Activated T-cell treated with anti-CD3 and anti-CD28 coated beads, Interleukin-2, amount 50 U/mL, for 72 hours (primary cell): Measurements from ENCODE around the gene BTLA. TPM values are rescaled to one million over a fixed set of nuclear protein-coding genes. Genes with fewer than 3 reads are reported as not detected.
"Not testable (repeated sequence)": the region's sequence is repeated elsewhere in the genome, so short reads cannot be mapped to it uniquely, and the experiment has no call there.

Experiments
- ATAC-seq, 2 donors: fragments of 150-1000 bp; cut with Tn5 transposase; replicated peaks in 1 of 2; 2 replicates each; pipeline ENCODE4 v1.10.0; 2021; ENCODE audit warnings: moderate library complexity in 2 of 2, mild to moderate bottlenecking in 1 of 2
- DNase-seq, 2 donors: peaks; one replicate each; pipeline ENCODE4 v3.0.0; 2021 to 2022; ENCODE audit warnings: mixed read lengths in 1 of 2
- H3K27ac Mint-ChIP-seq: one replicate; pipeline ENCODE4 v1.8.0; 2022; ENCODE audit warnings: mild to moderate bottlenecking, moderate library complexity, mixed read lengths
- H3K27me3 Mint-ChIP-seq: one replicate; pipeline ENCODE4 v1.8.0; 2022; ENCODE audit warnings: low read depth, mixed read lengths
- H3K36me3 Mint-ChIP-seq, 2 donors: one replicate each; pipeline ENCODE4 v1.8.0; 2022; ENCODE audit warnings: mixed read lengths in 2 of 2, mild to moderate bottlenecking in 1 of 2; ENCODE audit not compliant: insufficient read depth in 2 of 2
- H3K4me1 Mint-ChIP-seq: one replicate; pipeline ENCODE4 v1.8.0; 2022; ENCODE audit warnings: low read depth, mixed read lengths
- H3K4me3 Mint-ChIP-seq, 2 donors: one replicate each; pipeline ENCODE4 v1.8.0; 2022; ENCODE audit warnings: mild to moderate bottlenecking in 2 of 2, mixed read lengths in 2 of 2, moderate library complexity in 2 of 2
- H3K9me3 Mint-ChIP-seq, 2 donors: one replicate each; pipeline ENCODE4 v1.8.0; 2022; ENCODE audit warnings: mixed read lengths in 2 of 2
- total RNA-seq, 2 donors: library from RNA; stranded (reverse); gene quantifications; one replicate each; pipeline ENCODE4 v1.2.3, GENCODE V29; 2022

The BTLA gene, protein sequence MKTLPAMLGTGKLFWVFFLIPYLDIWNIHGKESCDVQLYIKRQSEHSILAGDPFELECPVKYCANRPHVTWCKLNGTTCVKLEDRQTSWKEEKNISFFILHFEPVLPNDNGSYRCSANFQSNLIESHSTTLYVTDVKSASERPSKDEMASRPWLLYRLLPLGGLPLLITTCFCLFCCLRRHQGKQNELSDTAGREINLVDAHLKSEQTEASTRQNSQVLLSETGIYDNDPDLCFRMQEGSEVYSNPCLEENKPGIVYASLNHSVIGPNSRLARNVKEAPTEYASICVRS
- total RNA-seq = 10 to 100 TPM; 17.5 to 21.3 TPM

DNA sequence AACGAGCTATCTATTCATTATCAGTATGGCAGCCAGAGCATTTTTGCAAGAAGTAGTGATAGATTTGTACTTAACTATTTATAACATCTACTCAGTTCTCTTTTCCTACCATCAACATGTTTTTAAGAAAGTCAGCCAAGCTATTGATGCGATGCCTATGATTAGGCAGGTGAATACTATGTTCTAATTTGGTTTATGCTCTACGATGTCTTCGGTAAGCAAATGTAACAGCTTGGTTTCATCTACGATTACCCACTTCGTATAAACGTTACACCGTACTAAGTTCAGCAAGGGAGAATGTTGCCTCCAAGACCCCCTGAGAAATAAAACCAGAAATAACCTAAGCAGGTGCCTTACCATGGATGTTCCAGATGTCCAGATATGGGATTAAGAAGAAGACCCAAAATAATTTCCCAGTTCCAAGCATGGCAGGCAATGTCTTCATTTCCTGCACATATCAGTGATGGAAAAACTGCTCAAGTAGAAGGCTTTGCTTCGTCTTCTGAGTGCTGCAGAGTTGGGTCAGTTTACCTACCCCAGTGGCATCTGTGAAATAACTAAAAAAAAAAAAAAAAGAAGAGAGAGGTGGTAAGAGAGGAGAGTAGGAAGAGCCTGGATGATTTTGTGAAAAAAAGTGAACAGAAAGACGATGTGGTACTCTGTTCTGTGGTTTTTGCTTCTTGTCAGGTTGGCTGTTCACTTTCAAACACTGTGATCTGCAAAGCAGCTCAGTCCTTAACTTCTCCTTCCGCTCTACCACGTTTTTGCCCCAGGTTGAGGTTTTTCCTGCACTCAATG lies at the start of gene BTLA:
TSS of gene BTLA (minus strand) at position 559 of the 798 bp plus-strand sequence. CDS start at position 445, 114 bp downstream.
- Mint-ChIP-seq H3K36me3 (peaks cover 7 to 12% of the 10 kb centered on the region in 2 donors), H3K4me3 (peak within 1 kb of the TSS; percentile 97 to 98), H3K27me3 (no peaks in the 10 kb centered on the region), H3K27ac (peak within 1 kb of the TSS; percentile 99), H3K4me1 (peaks cover 64% of the 10 kb centered on the region), H3K9me3 (peaks cover 2 to 3% of the 10 kb centered on the region in 2 donors)
- DNase-seq = peak in 1 of 2 donors; percentile 31
- peak; percentile 59 to 63 for ATAC-seq

DNA sequence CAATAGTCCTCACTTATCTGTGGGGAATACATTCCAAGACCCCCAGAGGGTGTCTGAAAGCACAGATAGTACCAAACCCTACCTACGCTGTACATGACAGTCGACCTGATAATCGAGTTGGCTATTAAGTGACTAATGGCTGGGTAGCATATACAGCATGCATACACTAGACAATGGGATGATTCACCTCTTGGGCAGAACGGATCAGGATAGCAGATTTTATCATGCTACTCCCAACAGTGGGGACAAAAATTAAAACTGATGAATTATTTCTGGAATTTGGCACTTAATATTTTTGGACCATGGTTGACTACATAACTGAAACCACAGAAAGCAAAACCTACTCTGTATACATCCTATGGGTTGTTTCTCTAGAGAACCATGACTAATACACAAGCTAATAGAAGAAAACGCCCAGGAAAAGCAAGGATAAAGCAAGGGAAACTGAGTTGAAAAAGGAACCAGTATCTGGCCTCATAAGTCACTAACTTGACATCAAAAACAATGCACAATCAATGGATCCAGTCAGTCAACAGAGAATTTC lies 47.0 kb upstream of the BTLA start:
- Mint-ChIP-seq H3K9me3 (no peaks in the 10 kb centered on the region), H3K36me3 (peaks cover 3 to 23% of the 10 kb centered on the region in 2 donors), H3K4me3 (no peak overlapping the region), H3K27ac (no peak overlapping the region), H3K27me3 (no peaks in the 10 kb centered on the region), H3K4me1 (peaks cover 20% of the 10 kb centered on the region)
- DNase-seq (no peak), ATAC-seq (no peak)

DNA sequence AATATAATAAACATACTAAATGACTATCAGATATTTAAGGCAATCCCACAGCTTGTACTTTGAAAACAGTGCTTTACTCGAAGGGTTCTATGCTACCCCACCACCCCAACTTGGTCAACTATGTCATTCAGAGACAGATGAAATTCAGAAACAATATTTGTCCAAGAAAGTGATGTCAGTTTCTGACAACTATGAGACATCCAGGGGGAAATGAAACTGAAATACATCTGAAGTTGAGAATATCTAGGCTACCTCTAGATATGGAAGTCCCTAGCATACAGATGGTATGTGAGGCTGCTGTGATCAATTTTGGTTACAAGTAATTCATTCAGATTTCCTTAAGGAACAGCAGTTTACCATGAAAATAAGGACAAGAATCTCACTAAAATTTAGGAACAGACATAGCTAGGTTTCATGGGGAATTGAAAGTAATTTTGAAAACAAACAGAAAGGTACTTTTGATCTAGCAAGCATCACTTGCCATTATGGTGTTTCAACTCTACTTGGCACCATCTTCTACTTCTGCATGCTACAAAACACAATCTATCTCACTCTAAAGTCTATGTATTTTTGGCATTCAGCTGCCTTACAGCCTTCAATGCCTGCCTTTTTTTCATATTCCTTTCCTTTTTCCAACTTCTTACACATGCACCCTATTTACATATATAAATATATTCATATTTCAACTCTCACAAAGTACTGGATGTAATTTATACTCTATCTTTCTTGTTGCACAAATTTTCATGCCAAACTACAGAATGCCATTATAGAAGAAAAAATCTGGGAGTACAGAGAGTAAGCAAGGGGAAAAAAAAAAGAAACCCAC lies 40.8 kb upstream of the BTLA start:
- Mint-ChIP-seq H3K4me3 (peak overlapping the region in 1 of 2 donors; percentile 65), H3K36me3 (peaks cover 2 to 24% of the 10 kb centered on the region in 2 donors), H3K9me3 (no peaks in the 10 kb centered on the region), H3K4me1 (peaks cover 44% of the 10 kb centered on the region), H3K27me3 (no peaks in the 10 kb centered on the region), H3K27ac (peak overlapping the region; percentile 77)
- ATAC-seq (peak; percentile 81 to 87), DNase-seq (no peak)

DNA sequence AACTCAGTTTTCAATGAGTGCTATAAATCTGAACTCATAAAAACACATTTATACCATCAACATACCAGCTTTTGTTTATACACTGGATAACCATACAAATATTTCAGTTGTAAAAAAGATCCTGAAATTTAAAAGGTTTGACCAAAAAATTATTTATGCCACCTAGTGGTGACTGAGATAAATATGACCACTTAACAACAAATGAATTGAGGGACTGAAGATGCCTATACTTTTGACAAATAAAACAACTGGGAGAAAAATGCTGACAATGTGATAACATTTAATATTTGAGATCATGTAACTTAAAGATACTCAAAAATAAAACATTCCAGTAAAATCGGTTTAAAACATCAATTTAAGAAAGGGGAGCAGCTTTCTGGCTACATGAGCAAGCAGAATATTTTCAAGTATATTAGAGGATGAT lies 32.1 kb upstream of the BTLA start:
- Mint-ChIP-seq H3K4me1 (peaks cover 9% of the 10 kb centered on the region), H3K9me3 (no peaks in the 10 kb centered on the region), H3K4me3 (no peak overlapping the region), H3K36me3 (peaks cover 2 to 8% of the 10 kb centered on the region in 2 donors), H3K27ac (peak overlapping the region; percentile 12), H3K27me3 (no peaks in the 10 kb centered on the region)
- ATAC-seq (no peak), DNase-seq (no peak)

DNA sequence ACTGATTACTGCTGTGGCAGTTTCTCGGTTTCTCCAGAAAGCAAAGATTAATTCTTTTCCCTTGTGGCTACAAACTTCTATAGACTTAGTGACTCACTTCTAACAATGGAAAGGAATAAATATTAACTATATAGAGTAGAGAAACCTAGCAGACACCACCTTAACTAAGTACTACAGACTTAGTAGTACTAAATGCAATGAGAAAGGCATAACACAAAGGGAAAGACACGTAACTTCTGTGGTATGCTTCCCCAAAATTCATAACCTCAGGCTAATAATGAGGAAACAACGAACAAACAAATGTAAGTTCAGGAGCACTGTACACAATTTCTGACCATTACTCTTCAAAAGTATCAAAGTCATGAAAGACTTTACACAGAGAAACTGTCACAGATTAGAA lies 31.3 kb upstream of the BTLA start:
- Mint-ChIP-seq H3K36me3 (peaks cover 0 to 6% of the 10 kb centered on the region in 2 donors), H3K4me3 (no peak overlapping the region), H3K27me3 (no peaks in the 10 kb centered on the region), H3K27ac (no peak overlapping the region), H3K4me1 (peaks cover 4% of the 10 kb centered on the region), H3K9me3 (no peaks in the 10 kb centered on the region)
- DNase-seq (no peak), ATAC-seq (no peak)

DNA sequence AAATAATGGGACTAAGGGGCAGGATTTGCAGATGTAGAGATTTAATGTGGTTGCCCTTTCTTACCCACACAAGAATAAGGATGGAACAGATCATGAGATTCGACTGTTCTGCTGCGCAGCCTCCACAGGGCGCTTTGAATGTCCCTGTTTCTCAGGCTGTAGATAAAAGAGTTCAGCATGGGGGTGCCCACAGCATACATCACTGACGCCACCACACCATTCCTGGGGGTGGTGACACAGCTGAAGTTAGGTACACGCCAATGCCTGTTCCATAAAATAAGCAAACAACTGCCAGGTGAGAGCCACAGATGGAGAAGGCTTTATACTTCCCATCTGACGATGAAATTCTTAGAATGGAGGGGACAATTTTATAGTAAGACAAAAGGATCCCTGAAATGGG lies 24.9 kb upstream of the BTLA start:
- H3K27me3 Mint-ChIP-seq, H3K9me3 Mint-ChIP-seq, ATAC-seq, H3K4me1 Mint-ChIP-seq, DNase-seq, H3K4me3 Mint-ChIP-seq, H3K36me3 Mint-ChIP-seq: not testable (repeated sequence)
- H3K27ac Mint-ChIP-seq = peak overlapping the region; percentile 27

DNA sequence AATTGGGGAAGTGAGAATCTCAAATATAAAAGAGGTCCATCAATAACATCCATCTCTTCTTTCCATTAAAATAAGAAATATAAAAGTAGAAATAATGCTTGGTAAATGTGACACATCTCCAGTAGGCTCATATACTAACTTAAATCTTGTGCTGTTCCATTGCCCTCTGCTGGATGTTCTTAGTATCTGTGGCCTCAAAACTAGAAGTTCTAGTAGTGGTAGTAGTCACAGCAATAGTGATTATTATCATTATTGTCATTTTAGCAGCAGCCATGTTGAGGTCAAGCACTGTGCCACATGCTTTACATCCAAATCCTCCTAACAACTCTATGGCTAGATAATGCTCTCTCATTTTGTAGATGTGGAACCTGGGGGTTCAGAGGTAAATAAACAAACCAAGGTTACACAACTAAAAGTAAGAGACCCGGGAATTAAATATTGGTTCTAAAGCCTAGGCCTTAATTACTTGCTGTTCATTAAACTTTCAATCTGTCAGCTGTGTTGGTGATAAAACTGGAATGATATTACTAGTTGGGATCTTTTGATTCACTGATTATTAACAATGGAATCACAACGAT lies 20.2 kb upstream of the BTLA start:
- Mint-ChIP-seq H3K27ac (no peak overlapping the region), H3K9me3 (peaks cover 2 to 3% of the 10 kb centered on the region in 2 donors), H3K4me3 (no peak overlapping the region), H3K27me3 (no peaks in the 10 kb centered on the region), H3K36me3 (peaks cover 0 to 4% of the 10 kb centered on the region in 2 donors), H3K4me1 (peaks cover 31% of the 10 kb centered on the region)
- ATAC-seq (peak; percentile 56 to 65), DNase-seq (peak; percentile 26 to 30)

DNA sequence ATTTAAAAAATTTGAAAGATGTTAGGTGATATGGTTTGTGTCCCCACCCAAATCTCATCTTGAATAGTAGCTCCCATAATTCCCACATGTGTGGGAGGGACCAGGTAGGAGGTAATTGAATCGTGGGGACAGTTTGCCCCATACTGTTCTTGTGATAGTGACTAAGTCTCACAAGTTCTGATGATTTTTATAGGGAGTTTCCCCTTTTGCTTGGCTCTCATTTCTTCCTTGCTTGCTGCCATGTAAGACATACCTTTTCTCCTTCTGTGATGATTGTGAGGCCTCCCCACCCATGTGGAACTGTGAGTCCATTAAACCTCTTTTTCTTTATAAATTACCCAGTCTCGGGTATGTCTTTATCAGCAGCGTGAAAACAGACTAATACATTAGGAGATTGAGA lies 19.7 kb upstream of the BTLA start:
- not testable (repeated sequence) for H3K4me3 Mint-ChIP-seq, H3K27me3 Mint-ChIP-seq, H3K9me3 Mint-ChIP-seq, H3K36me3 Mint-ChIP-seq, DNase-seq
- Mint-ChIP-seq H3K4me1 (peaks cover 37% of the 10 kb centered on the region), H3K27ac (peak overlapping the region; percentile 86)
- ATAC-seq = peak; percentile 30 to 41

DNA sequence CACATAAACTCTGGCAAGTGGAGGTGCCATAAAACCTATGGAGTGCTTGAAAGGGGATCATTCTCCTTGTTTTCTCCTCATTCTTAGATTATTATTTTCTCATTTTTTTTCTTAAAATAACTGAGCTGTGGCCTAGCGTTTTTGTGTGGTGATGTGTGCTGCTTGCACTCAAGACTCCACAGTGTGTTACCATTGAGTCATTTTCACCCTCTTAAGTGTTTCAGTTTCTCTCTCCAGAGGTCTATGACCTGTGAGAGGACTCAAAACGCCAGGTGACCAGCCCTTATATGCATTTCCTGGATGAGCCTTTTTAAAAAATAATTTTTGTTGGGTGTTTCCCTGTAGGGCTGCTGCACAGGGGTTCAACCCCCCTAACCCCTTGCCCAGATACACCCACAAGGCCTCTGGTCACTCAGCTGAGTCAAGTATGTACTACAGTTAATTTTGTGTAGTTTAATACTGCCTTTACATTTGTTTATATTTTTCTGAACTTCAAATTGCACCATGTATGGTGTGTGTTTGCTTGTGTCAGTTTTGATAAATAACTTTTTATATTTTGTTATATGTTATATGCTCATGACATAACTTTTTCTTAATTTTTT lies 15.4 kb upstream of the BTLA start:
- Mint-ChIP-seq H3K4me3 (peak overlapping the region; percentile 8 to 24), H3K27me3 (no peaks in the 10 kb centered on the region), H3K4me1 (peaks cover 40% of the 10 kb centered on the region), H3K27ac (no peak overlapping the region), H3K9me3 (peaks cover 5 to 6% of the 10 kb centered on the region in 2 donors), H3K36me3 (peaks cover 6 to 19% of the 10 kb centered on the region in 2 donors)
- DNase-seq (peak in 1 of 2 donors; percentile 29), ATAC-seq (peak; percentile 100)

DNA sequence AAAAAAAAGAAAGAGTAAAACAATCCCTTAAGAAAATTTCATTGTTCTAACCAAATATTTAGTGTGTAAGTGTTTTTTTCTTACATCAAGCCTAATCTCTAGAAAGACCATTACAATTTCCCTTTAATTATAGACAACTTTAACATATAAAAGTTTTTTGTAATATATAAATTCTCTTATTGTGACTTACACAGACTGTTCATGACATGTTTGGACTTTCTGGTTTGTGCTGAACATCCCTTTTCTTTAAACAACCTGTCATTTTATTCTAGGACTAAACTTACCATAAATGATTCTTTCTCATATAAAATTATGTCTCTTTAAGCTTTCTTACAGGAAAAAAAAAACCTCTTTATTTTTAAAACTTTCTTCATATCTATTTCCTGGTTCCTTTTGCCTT lies 13.0 kb upstream of the BTLA start:
- no peak for DNase-seq
- Mint-ChIP-seq H3K4me1 (peaks cover 37% of the 10 kb centered on the region), H3K9me3 (peaks cover 2 to 6% of the 10 kb centered on the region in 2 donors), H3K27ac (peak overlapping the region; percentile 42), H3K27me3 (no peaks in the 10 kb centered on the region), H3K4me3 (no peak overlapping the region), H3K36me3 (peaks cover 6 to 20% of the 10 kb centered on the region in 2 donors)
- no peak for ATAC-seq

DNA sequence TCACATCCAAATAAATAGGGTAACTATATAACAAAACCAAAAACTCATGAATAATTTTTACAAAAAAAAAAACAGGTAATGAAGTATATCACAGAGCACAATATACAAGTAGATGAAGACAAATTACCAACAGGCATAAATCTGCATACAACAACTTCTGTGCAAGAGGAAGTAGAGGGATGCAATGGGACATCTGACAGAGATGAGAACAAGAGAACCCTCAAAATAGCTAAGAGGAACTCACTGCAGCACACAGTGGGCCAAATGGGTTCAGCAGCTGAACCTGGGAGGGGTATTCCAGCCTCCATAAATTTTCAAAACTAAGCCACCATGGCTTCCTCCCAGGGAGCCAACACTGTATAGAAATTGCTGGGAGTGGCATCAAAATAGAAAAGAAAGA lies 9.6 kb upstream of the BTLA start:
- ATAC-seq = no peak
- Mint-ChIP-seq H3K27me3 (no peaks in the 10 kb centered on the region), H3K4me1 (peaks cover 38% of the 10 kb centered on the region), H3K36me3 (peaks cover 6 to 20% of the 10 kb centered on the region in 2 donors), H3K4me3 (no peak overlapping the region), H3K9me3 (peaks cover 2 to 6% of the 10 kb centered on the region in 2 donors), H3K27ac (peak overlapping the region; percentile 80)
- no peak for DNase-seq

DNA sequence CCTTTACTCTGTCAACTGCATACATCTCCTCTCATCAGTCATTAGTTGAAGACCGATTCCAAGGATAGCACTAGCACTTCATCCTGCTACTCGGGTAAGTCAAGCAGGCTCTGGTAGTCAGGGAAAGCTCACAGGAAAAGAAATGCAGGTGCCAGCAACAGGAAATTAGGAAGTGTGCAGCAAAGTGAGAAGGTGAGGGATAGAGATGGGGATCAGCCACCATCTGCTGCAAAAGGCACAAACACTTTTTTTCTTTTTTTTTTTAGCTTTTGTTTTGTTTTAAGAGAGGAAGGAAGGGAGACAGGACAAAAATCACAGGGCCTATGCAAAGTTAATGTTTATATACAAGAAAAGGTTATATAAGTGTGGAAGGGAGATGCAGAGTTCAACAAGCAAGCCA lies 9.0 kb upstream of the BTLA start:
- no peak for DNase-seq
- Mint-ChIP-seq H3K27me3 (no peaks in the 10 kb centered on the region), H3K27ac (no peak overlapping the region), H3K36me3 (peaks cover 6 to 20% of the 10 kb centered on the region in 2 donors), H3K4me1 (peaks cover 42% of the 10 kb centered on the region), H3K9me3 (peaks cover 2 to 6% of the 10 kb centered on the region in 2 donors), H3K4me3 (no peak overlapping the region)
- ATAC-seq = no peak
